GM18519 (cell line): Measurements from ENCODE around the gene ZNF132.
"Not testable (repeated sequence)": the region's sequence is repeated elsewhere in the genome, so short reads cannot be mapped to it uniquely, and the experiment has no call there.

Experiments used
- ATAC-seq: cut with Tn5 transposase; IDR thresholded peaks from one replicate; pipeline ENCODE4 v1.9.1; 2021; ENCODE audit warnings: mild to moderate bottlenecking, moderate library complexity; ENCODE audit not compliant: unreplicated experiment, low FRiP score

Gene ZNF132

DNA sequence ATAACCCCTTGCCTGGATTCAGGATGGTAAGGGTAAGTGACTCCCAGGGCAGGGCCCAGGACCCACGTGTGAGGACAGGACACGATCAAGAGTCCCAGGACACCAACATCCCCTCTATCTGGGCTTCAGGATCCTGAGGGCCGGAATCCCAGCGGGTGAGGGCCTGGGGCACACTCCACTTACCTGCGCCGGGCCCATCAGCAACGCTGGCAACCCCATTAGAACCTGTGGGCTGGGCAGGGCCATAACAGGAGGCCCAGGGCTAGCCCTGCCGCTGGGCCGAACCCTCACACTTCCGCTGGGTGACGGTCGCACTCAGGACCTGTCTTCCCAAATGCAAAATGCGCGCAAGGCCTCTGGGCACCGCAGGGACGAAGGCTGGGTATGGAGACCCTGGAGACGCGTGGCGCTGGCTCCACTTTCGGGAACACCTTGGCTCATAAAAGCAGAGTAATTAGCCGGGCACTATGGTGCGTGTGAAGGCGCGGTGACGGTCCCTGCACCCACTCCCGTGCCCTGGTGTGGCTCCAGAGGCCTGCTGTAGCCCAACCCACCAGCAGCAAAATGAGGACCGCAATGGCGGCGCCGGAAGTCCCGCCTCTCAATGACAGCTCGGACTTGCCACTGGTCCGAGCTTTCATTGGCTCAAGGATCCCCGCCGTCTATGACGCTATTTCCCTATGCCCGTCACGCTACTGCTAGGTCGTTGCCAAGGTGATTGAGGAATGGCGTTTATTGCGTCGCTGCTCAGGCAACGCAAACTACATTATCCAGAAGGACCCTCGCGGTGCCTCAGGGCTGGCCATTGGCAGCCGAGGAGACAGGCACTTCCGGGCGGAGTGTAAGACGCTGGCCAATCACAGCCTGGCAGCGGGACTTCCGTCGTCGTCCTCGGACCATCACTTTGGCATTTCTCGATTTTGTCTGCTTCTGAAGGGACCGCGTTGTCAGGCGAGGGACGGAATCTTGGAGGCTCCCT, at the start of gene ZNF132:
Gene ZNF132, minus strand, starts transcription at position 578 of the 979 bp plus-strand sequence. Its CDS starts 332 bp downstream, at position 246.
- ATAC-seq: peak; percentile 89

DNA sequence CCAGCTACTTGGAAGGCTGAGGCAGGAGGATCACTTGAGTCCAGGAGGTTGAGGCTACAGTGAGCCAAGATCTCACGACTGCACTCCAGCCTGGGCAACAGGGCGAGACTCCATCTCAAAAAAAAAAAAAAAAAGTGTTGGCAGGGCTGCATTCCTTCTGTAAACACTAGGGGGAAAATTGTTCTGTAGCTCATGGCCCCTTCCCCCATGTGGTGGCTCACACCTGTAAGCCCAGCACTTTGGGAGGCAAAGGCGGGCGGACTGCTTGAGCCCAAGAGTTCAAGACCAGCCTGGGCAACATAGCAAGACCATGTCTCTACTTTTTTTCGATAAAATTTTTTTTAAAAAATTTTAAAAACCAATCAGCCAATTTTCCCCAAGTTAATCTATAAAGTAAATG, 44.4 kb upstream of the ZNF132 start:
- not testable (repeated sequence) for ATAC-seq

GRCh38 chr19:58483776-58484175, 43.8 kb upstream of the ZNF132 start:
- no peak for ATAC-seq

DNA sequence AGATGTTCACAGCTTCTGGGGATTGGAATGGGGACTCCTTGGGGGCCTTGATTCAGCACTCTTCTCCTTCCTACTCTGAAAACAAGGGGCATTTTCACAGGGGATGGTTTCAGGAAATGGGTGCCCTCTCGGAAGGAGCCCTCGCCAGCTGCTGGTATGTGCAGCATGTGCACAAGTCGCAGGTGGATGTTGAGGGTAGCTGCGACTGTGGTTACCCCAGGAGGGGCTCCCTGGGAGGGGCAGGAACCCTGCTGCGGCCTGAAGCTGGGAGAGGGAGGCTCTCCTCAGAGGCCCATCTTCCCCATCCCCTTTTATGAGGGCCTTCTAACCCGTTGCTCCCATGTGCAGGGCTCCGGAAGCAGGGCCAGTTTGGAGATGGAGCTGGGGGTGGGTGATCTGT, 42.4 kb upstream of the ZNF132 start:
- no peak for ATAC-seq

- no peak for ATAC-seq
These were observed 40.9 kb upstream of the ZNF132 start for GRCh38 chr19:58480831-58481230.

GRCh38 chr19:58480481-58480830, 40.5 kb upstream of the ZNF132 start:
- no peak for ATAC-seq

DNA sequence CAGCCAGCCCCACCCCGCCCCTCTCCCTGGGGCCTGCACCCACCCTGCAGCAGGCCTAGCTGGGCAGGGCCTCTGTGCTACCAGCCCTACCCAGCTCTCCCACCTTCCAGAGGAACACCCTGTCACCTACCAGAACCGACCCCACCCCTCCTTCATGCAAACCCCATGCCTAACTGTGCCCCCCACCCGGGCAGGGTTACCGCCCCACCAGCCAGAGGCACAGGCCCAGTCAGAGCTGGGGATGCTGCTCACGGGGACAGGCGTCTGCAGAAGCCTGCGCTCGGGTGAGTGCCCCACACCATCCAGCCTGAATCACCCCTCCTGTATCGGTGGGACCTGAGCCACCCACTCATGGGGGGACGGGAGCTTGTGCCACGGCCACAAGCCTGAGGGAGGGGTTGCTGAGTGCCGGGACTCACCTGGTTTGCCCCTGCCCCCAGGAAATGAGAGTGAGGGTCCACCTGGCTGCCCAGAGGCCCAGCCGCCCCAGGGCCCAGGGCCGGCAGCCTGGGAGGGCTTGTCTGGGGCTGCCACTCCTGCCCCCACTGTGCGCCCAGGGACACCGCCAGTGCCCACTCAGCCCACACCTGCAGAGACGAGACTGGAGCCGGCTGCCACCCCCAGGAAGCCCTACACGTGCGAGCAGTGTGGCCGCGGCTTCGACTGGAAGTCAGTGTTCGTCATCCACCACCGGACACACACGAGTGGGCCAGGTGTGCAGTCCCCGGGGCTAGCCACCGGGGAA, 40.0 kb upstream of the ZNF132 start:
- ATAC-seq: no peak

DNA sequence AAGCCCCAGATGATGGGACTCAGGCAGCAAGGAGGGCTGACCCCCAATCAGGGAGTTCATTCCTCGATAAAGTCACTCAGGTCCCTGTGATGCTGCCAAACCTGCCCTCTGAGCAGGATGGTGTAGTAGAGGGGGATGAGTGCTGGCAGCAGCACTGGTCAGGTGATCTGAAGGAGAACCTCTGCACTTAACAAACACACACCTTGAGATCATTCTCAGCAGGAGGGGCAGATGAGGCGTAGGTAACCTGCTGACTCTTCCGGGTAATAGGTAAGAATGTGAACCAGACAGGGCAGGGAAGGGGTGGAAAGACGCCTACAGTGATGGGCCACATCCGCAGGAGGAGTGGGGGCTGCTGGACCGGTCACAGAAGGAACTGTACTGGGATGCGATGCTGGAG, 39.4 kb upstream of the ZNF132 start:
- no peak for ATAC-seq

DNA sequence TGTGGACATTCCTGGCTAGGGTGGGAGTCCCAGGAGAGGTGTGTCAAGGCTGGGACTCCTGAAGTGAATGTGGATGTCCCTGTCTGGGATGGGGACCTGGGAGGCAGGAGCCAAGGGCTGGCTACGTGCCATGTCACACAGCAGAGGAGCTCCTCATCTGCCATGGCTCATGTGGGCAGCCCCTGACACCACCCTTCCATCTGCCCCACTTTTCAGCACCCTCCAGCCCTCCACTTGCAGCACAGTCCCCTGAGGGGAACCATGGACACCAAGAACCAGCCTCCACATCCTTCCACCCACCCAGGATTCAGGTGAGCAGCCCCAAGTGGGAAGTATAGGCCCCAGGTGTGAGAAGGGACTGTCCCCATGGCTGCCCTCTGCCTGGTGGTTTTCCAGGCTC, 37.9 kb upstream of the ZNF132 start:
- no peak for ATAC-seq

DNA sequence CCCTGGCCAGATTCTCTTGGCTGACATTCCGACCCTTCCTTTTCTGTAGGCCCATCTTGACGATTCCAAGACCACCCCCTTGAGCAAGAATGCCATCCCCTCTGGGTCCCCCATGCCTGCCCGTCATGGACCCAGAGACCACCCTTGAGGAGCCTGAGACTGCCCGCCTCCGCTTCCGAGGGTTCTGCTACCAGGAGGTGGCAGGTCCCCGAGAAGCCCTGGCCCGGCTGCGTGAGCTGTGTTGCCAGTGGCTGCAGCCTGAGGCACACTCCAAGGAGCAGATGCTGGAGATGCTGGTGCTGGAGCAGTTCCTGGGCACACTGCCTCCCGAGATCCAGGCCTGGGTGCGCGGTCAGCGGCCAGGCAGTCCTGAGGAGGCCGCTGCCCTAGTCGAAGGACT, 37.2 kb upstream of the ZNF132 start:
- no peak for ATAC-seq

DNA sequence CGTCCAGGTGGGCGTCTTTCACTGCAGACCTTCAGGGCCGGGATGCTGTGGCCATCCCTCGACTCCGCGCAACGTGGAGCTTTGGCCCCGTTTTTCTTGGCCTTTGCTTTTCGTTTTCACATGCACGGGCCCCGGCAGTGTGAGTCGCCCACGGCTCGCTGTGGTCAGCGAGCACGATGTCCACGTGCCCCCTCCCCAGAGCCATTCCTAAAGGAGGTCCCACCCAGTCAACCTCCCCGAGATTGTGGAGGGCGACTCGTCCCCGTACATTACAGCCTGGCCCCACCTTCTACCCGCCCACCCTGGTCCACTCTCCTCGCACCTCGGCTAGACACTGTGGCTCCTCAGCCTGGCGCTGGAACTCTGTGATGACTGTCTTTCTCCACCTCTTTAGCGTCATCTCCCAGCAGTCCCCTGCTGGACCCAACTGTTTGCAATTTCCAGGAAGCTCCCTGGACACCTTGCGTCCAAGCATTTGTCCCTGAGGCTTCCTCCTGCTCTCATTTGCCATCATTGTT, 36.6 kb upstream of the ZNF132 start:
- no peak for ATAC-seq

- ATAC-seq: peak; percentile 72
These were observed 36.0 kb upstream of the ZNF132 start, which contains the start of gene ZNF446 for GRCh38 chr19:58475714-58476497. Gene ZNF446 (plus strand): TSS chr19:58476352. CDS start chr19:58477219, 867 bp downstream.

DNA sequence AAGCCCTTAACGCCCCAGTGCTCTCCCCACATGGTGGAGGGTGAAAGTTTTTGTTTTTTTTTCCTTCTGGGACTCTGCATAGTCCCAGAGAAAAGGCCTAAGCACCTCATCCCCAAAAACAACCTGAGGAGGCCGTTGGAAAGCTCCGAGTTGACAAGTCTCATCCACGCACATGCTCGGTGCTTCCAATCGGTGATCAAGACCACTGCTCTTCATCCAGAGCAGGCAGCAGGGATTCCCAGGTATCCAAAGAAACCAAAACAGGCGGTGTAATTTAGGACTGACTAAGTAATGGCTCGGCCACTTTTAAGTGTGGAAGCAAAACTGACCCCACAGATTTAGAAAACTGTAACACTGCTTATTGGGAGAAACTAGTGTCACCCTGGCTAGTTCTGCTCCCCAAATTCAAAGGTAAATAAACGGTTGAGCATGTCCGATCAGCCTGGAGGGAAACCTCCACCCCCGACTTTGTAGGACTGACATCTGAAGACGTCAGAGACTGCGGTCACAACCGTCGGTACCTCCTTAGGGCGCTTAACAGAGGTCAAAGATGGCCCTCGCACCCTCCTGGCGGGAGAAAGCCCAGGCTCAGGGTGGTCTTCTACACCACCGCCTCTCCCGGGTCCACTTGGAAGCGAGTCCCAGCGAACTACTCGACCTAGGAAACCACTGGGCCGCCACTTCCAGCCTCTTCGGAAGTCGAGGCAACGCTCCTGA, 35.2 kb upstream of the ZNF132 start:
- no peak for ATAC-seq

- no peak for ATAC-seq
These were observed 34.5 kb upstream of the ZNF132 start for GRCh38 chr19:58474291-58474996.

- no peak for ATAC-seq
These were observed 33.8 kb upstream of the ZNF132 start for GRCh38 chr19:58473775-58474174.

- ATAC-seq: no peak
These were observed 31.8 kb upstream of the ZNF132 start for GRCh38 chr19:58471736-58472135.

DNA sequence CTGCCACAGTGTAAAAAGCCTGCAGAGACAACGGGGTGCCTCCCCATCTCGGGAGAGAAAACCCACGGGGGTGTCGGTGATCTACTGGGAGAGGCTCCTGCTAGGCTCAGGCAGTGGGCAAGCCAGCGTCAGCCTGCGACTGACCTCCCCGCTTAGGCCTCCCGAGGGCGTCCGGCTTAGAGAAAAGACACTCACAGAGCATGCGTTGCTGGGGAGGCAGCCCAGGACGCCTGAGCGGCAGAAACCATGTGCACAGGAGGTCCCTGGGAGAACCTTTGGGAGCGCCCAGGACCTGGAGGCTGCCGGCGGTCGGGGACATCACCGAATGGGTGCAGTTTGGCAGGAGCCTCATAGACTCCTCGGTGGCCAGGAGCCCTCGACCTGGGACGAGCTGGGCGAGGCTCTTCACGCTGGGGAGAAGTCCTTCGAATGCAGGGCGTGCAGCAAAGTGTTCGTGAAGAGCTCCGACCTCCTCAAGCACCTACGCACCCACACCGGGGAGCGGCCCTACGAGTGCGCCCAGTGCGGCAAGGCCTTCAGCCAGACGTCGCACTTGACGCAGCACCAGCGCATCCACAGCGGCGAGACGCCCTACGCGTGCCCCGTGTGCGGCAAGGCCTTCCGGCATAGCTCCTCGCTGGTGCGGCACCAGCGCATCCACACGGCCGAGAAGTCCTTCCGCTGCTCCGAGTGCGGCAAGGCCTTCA, 31.0 kb upstream of the ZNF132 start:
- ATAC-seq: not testable (repeated sequence)

DNA sequence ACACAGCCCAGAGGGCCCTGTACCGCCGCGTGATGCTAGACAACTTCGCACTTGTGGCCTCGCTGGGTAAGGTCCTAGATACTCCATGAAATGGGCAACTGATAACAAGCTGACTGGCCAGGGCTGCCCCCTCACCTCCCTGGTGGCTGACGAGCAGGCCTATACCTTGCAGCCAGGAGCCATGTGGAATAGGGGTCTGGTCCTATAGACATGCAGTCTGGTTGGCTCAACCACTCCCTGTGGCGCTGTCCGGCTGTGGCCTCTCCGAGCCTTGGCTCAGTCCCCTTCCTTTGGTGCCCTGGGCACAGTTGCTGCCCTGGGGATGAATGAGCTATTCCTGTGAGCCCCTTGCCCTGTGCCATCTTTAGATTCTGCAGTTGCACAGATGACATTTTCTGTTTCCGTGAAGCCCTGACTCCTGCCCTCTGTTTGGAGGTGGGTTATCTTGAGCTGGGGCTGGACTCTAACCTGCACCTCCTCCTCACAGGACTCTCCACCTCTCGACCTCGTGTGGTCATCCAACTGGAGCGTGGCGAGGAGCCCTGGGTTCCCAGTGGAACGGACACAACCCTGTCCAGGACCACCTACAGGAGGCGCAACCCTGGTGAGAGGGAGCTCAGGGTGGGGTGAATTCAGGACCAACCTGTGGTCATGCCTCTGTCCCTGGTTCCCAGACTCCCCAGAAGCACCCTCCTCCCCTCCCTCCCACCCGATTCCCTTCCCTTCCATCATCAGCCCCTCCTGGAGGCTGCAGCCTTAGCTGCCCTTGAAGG, 29.5 kb upstream of the ZNF132 start:
- ATAC-seq: no peak
